ENCODE results near the gene PON2.

DNA sequence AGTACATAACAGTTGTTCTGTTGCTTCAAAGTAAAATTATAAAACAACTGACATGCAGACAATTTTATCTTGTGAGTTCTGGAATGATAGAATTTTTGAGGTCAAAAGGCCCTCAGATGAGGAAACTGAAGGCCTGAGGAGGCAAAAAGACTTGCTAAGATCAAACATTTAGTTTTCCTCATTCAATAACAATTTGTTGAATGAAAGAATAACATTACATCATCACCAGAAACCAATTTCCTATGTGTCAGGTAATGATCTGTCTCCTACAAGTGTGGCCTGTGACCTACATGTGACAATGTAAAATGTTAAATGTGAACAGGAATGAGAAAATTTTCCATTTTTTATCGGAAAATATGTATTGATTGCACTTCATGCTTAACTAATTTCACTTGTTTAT, 34.4 kb upstream of the PON2 start:
- TF ChIP-seq CTCF (IDR thresholded peaks at IDR 0.05): no peak
- no peak for TF ChIP-seq POLR2A (IDR thresholded peaks at IDR 0.05)
